Osteoblast (primary cell): ENCODE data around the gene CCDC24. TPM values are rescaled to one million over a fixed set of nuclear protein-coding genes. Genes with fewer than 3 reads are reported as not detected.

Experiments used
- DNase-seq: peaks from one replicate; pipeline ENCODE4 v3.0.0; 2011; ENCODE audit warnings: low spot score, mixed read lengths; ENCODE audit not compliant: insufficient read length; ENCODE audit errors: missing footprints
- H2AFZ ChIP-seq: 2 replicates; pipeline ENCODE4 v1.6.0; 2011; ENCODE audit warnings: mild to moderate bottlenecking, low read length
- H3K27ac ChIP-seq: 2 replicates; pipeline ENCODE4 v1.5.1; 2011; ENCODE audit warnings: mild to moderate bottlenecking, low read depth, low read length, moderate library complexity
- H3K27me3 ChIP-seq: 2 replicates; pipeline ENCODE4 v1.6.0; 2012; ENCODE audit warnings: mild to moderate bottlenecking, control low read depth, inconsistent platforms, low read length, moderate library complexity; ENCODE audit not compliant: insufficient read depth
- H3K36me3 ChIP-seq: 2 replicates; pipeline ENCODE4 v1.5.1; 2011; ENCODE audit warnings: mild to moderate bottlenecking, low read length, control low read depth, moderate library complexity; ENCODE audit not compliant: insufficient read depth
- H3K4me1 ChIP-seq: 2 replicates; pipeline ENCODE4 v1.5.1; 2011; ENCODE audit warnings: mild to moderate bottlenecking, low read length, control low read depth, moderate library complexity; ENCODE audit not compliant: insufficient read depth
- H3K4me2 ChIP-seq: 2 replicates; pipeline ENCODE4 v1.6.0; 2011; ENCODE audit warnings: mild to moderate bottlenecking, low read length; ENCODE audit not compliant: insufficient read depth
- H3K4me3 ChIP-seq: fragments of 200-600 bp; sonication (generic); 3 replicates; pipeline ENCODE4 v1.5.1; 2012; ENCODE audit warnings: mild to moderate bottlenecking, low read length, inconsistent platforms; ENCODE audit not compliant: insufficient read depth
- H3K79me2 ChIP-seq: 2 replicates; pipeline ENCODE4 v1.6.0; 2012; ENCODE audit warnings: mild to moderate bottlenecking, low read length, control low read depth, inconsistent platforms; ENCODE audit not compliant: insufficient read depth
- H3K9me3 ChIP-seq: 2 replicates; pipeline ENCODE4 v1.5.1; 2011; ENCODE audit warnings: low read depth, low read length, control low read depth
- H4K20me1 ChIP-seq: 2 replicates; pipeline ENCODE4 v1.6.0; 2012; ENCODE audit warnings: mild to moderate bottlenecking, low read length, control low read depth; ENCODE audit not compliant: insufficient read depth
- CTCF ChIP-seq: IDR thresholded peaks from 2 replicates; pipeline ENCODE4 v1.5.1; 2011; ENCODE audit warnings: mild to moderate bottlenecking, low read depth, low read length, moderate library complexity; ENCODE audit errors: extremely low read depth
- total RNA-seq: library from RNA; depleted of rRNA; stranded (reverse); fragments of >200 nt; gene quantifications from 2 replicates; pipeline ENCODE4 v1.2.3, GENCODE V29; 2012

CCDC24 gene
- total RNA-seq, 1 donor: 2.9 TPM

- no peaks in the 10 kb centered on the region for H3K9me3 ChIP-seq
- H3K4me2 ChIP-seq: no peak overlapping the region
- H3K79me2 ChIP-seq: peaks cover 50% of the 10 kb centered on the region
- peaks cover 38% of the 10 kb centered on the region for H3K36me3 ChIP-seq
- H2AFZ ChIP-seq: no peak overlapping the region
- no peak for TF ChIP-seq CTCF
- no peak overlapping the region for H3K27ac ChIP-seq
- no peak for DNase-seq
- no peaks in the 10 kb centered on the region for H3K4me1 ChIP-seq
- peaks cover 48% of the 10 kb centered on the region for H4K20me1 ChIP-seq
- no peak overlapping the region for H3K4me3 ChIP-seq
- H3K27me3 ChIP-seq: no peaks in the 10 kb centered on the region
Observed at GRCh38 chr1:43954036-43954435, 37.4 kb upstream of the CCDC24 start.

- Histone ChIP-seq H3K4me2 (no peak overlapping the region), H3K9me3 (no peaks in the 10 kb centered on the region)
Observed at GRCh38 chr1:43956234-43956633, 35.2 kb upstream of the CCDC24 start.

GRCh38 chr1:43957407-43958040 lies 33.9 kb upstream of the CCDC24 start:
- no peak overlapping the region for H3K4me3 ChIP-seq
- no peak overlapping the region for H3K27ac ChIP-seq
- H3K9me3 ChIP-seq: no peaks in the 10 kb centered on the region
- H3K4me2 ChIP-seq: no peak overlapping the region
- H3K36me3 ChIP-seq: peaks cover 55% of the 10 kb centered on the region
- H3K4me1 ChIP-seq: no peaks in the 10 kb centered on the region
- no peak overlapping the region for H2AFZ ChIP-seq
- peaks cover 37% of the 10 kb centered on the region for H4K20me1 ChIP-seq
- DNase-seq: no peak
- H3K27me3 ChIP-seq: no peaks in the 10 kb centered on the region
- no peak for TF ChIP-seq CTCF
- H3K79me2 ChIP-seq: peaks cover 26% of the 10 kb centered on the region

More at GRCh38 chr1:43956234-43956633, 35.2 kb upstream of the CCDC24 start:
- H3K27me3 ChIP-seq: no peaks in the 10 kb centered on the region
- no peak for TF ChIP-seq CTCF
- DNase-seq: no peak
- peaks cover 43% of the 10 kb centered on the region for H3K36me3 ChIP-seq
- H3K4me1 ChIP-seq: no peaks in the 10 kb centered on the region
- no peak overlapping the region for H2AFZ ChIP-seq
- H3K79me2 ChIP-seq: peaks cover 31% of the 10 kb centered on the region
- H3K27ac ChIP-seq: no peak overlapping the region
- H3K4me3 ChIP-seq: no peak overlapping the region
- H4K20me1 ChIP-seq: peaks cover 40% of the 10 kb centered on the region

GRCh38 chr1:43958351-43959255 lies 32.8 kb upstream of the CCDC24 start:
- Histone ChIP-seq H3K27me3 (no peaks in the 10 kb centered on the region), H3K79me2 (peaks cover 17% of the 10 kb centered on the region), H3K4me1 (no peaks in the 10 kb centered on the region), H3K9me3 (no peaks in the 10 kb centered on the region), H2AFZ (no peak overlapping the region), H3K27ac (no peak overlapping the region), H3K4me2 (no peak overlapping the region), H3K4me3 (no peak overlapping the region), H4K20me1 (peaks cover 29% of the 10 kb centered on the region), H3K36me3 (peaks cover 63% of the 10 kb centered on the region)
- TF ChIP-seq CTCF: no peak
- no peak for DNase-seq
